ENCODE results near the gene DUSP2.

Gene DUSP2

GRCh38 chr2:96159084-96159830 lies 14.0 kb upstream of the DUSP2 start:
- H3K9me3 ChIP-seq: no peaks in the 10 kb centered on the region
- no peaks in the 10 kb centered on the region for H3K36me3 ChIP-seq
- DNase-seq: no peak
- TF ChIP-seq CTCF (IDR thresholded peaks at IDR 0.05; ENCODE audit: low read depth, low read length): no peak
- H3K4me3 ChIP-seq (ENCODE audit: low read depth, low read length): no peak overlapping the region
- no peaks in the 10 kb centered on the region for H3K4me1 ChIP-seq
- no peaks in the 10 kb centered on the region for H3K27me3 ChIP-seq

- TF ChIP-seq CTCF (IDR thresholded peaks at IDR 0.05; ENCODE audit: low read depth, low read length): no peak
- no peaks in the 10 kb centered on the region for H3K9me3 ChIP-seq
- no peak for DNase-seq
- H3K4me1 ChIP-seq: no peaks in the 10 kb centered on the region
- no peaks in the 10 kb centered on the region for H3K27me3 ChIP-seq
- no peaks in the 10 kb centered on the region for H3K36me3 ChIP-seq
- no peak overlapping the region for H3K4me3 ChIP-seq (ENCODE audit: low read depth, low read length)
Observed at GRCh38 chr2:96158554-96158940, 13.3 kb upstream of the DUSP2 start.

- H3K36me3 ChIP-seq: no peaks in the 10 kb centered on the region
- no peak for DNase-seq
- no peak overlapping the region for H3K4me3 ChIP-seq (ENCODE audit: low read depth, low read length)
- no peaks in the 10 kb centered on the region for H3K9me3 ChIP-seq
- H3K4me1 ChIP-seq: no peaks in the 10 kb centered on the region
- no peaks in the 10 kb centered on the region for H3K27me3 ChIP-seq
- no peak for TF ChIP-seq CTCF (IDR thresholded peaks at IDR 0.05; ENCODE audit: low read depth, low read length)
Observed at GRCh38 chr2:96157649-96158553, 12.7 kb upstream of the DUSP2 start.

GRCh38 chr2:96156926-96157648 lies 11.8 kb upstream of the DUSP2 start:
- Histone ChIP-seq H3K9me3 (no peaks in the 10 kb centered on the region), H3K36me3 (no peaks in the 10 kb centered on the region), H3K4me1 (no peaks in the 10 kb centered on the region), H3K27me3 (no peaks in the 10 kb centered on the region), H3K4me3 (ENCODE audit: low read depth, low read length) (no peak overlapping the region)
- TF ChIP-seq CTCF (IDR thresholded peaks at IDR 0.05; ENCODE audit: low read depth, low read length): no peak
- DNase-seq: no peak

GRCh38 chr2:96156011-96156820 lies 11.0 kb upstream of the DUSP2 start:
- no peak for TF ChIP-seq CTCF (IDR thresholded peaks at IDR 0.05; ENCODE audit: low read depth, low read length)
- no peaks in the 10 kb centered on the region for H3K4me1 ChIP-seq
- H3K36me3 ChIP-seq: no peaks in the 10 kb centered on the region
- no peaks in the 10 kb centered on the region for H3K27me3 ChIP-seq
- H3K4me3 ChIP-seq (ENCODE audit: low read depth, low read length): no peak overlapping the region
- no peak for DNase-seq
- no peaks in the 10 kb centered on the region for H3K9me3 ChIP-seq
